HCT116 (cell line): ENCODE measurements around the gene IL17RA. TPM values are rescaled to one million over a fixed set of nuclear protein-coding genes. Genes with fewer than 3 reads are reported as not detected.

Source experiments
- ATAC-seq: fragments of 200-7000 bp; cut with Tn5 transposase; 2 replicates; pipeline ENCODE4 v1.9.1; 2020; ENCODE audit warnings: mild to moderate bottlenecking, moderate library complexity
- BruUV-seq: library from RNA; stranded (reverse); fragments of 400-500 nt; replicated peaks from 2 replicates; lab custom pipeline; 2021; lab: Mats Ljungman, UMichigan
- CTCF ChIA-PET: fragments of 300-600 bp; sonication (Branson Sonifier 250); formaldehyde crosslinking; loops from one replicate; lab custom pipeline; 2021; ENCODE audit warnings: antibody characterized with exemption; lab: Charles Lee
- POLR2A ChIA-PET: fragments of 300-600, 350-600 bp; sonication (Branson Sonifier 250); formaldehyde crosslinking; loops from one replicate; lab custom pipeline; 2021; ENCODE audit warnings: antibody characterized with exemption; lab: Charles Lee
- RAD21 ChIA-PET, 2 experiments: fragments of 300-600 bp; sonication (Branson Sonifier 250); formaldehyde crosslinking; loops; one replicate each; lab custom pipeline; 2023; ENCODE audit warnings: low total read pairs in 2 of 2; ENCODE audit not compliant: uncharacterized antibody in 2 of 2, unreplicated experiment in 2 of 2, low non-redundant PET in 1 of 2; lab: Charles Lee
- DNase-seq: peaks from one replicate; pipeline ENCODE4 v3.0.0-alpha.2; 2010; ENCODE audit warnings: low read depth, low spot score
- H2AFZ ChIP-seq: fragments of 200-600 bp; shearing (Covaris generic), sonication (generic); 2 replicates; pipeline ENCODE4 v1.6.1; 2017; ENCODE audit warnings: low read depth, mixed run types, mixed read lengths, antibody characterized with exemption, low read length; ENCODE audit not compliant: poor library complexity, severe bottlenecking
- H3K27ac ChIP-seq: 2 replicates; pipeline ENCODE4 v1.5.1; 2012; ENCODE audit warnings: low read depth, low read length
- H3K27me3 ChIP-seq: fragments of 200-600 bp; sonication (generic); 2 replicates; pipeline ENCODE4 v1.6.1; 2016; ENCODE audit warnings: mixed run types, low read length, mixed read lengths; ENCODE audit not compliant: insufficient read depth
- H3K36me3 ChIP-seq, 2 experiments: fragments of 200-500 bp in 1 of 2; fragments of 200-600 bp in 1 of 2; sonication (Bioruptor generic) in 1 of 2; sonication (generic) in 1 of 2; 2 replicates each; pipeline versions ENCODE4 v1.5.1 to v1.6.1; 2014 to 2016; ENCODE audit warnings: low read length in 2 of 2, inconsistent platforms in 1 of 2, mixed read lengths in 1 of 2, mixed run types in 1 of 2; ENCODE audit not compliant: insufficient read depth in 2 of 2, control insufficient read depth in 1 of 2
- H3K4me1 ChIP-seq, 2 experiments: fragments of 200-600 bp in 1 of 2; sonication (generic) in 1 of 2; 2 replicates each; pipeline versions ENCODE4 v1.5.1 to v1.6.1; 2012 to 2017; ENCODE audit warnings: low read length in 2 of 2, inconsistent platforms in 1 of 2, mild to moderate bottlenecking in 1 of 2, mixed read lengths in 1 of 2, mixed run types in 1 of 2, moderate library complexity in 1 of 2; ENCODE audit not compliant: insufficient read depth in 2 of 2, control insufficient read depth in 1 of 2
- H3K4me2 ChIP-seq: fragments of 200-600 bp; sonication (generic); 2 replicates; pipeline ENCODE4 v1.6.1; 2017; ENCODE audit warnings: mixed run types, low read length, mixed read lengths
- H3K4me3 ChIP-seq, 2 experiments: fragments of 200-600 bp in 1 of 2; sonication (generic) in 1 of 2; replicated peaks in 1 of 2; 2 replicates each; pipeline ENCODE4 v1.5.1; 2011 to 2016; ENCODE audit warnings: low read length in 2 of 2, control low read depth in 1 of 2, low read depth in 1 of 2, mild to moderate bottlenecking in 1 of 2, mixed read lengths in 1 of 2, mixed run types in 1 of 2
- H3K79me2 ChIP-seq: fragments of 200-600 bp; sonication (generic); 2 replicates; pipeline ENCODE4 v1.6.1; 2017; ENCODE audit warnings: mild to moderate bottlenecking, mixed run types, low read length, moderate library complexity, mixed read lengths; ENCODE audit not compliant: insufficient read depth
- H3K9ac ChIP-seq: fragments of 200-600 bp; sonication (generic); 2 replicates; pipeline ENCODE4 v1.6.1; 2016; ENCODE audit warnings: low read length, mixed read lengths
- H3K9me2 ChIP-seq: fragments of 200-600 bp; sonication (generic), shearing (Covaris generic); 2 replicates; pipeline ENCODE4 v1.6.1; 2017; ENCODE audit warnings: mixed run types, mild to moderate bottlenecking, moderate library complexity; ENCODE audit not compliant: insufficient read depth
- H3K9me3 ChIP-seq, 2 experiments: fragments of 200-500 bp in 1 of 2; fragments of 200-600 bp in 1 of 2; sonication (Bioruptor generic) in 1 of 2; sonication (generic) in 1 of 2; 2 replicates each; pipeline ENCODE4 v1.6.1; 2014 to 2017; ENCODE audit warnings: low read length in 2 of 2, mixed read lengths in 2 of 2, inconsistent platforms in 1 of 2, low read depth in 1 of 2, mild to moderate bottlenecking in 1 of 2, mixed run types in 1 of 2, moderate library complexity in 1 of 2; ENCODE audit not compliant: control insufficient read depth in 1 of 2, insufficient read depth in 1 of 2
- H4K20me1 ChIP-seq: fragments of 200-600 bp; sonication (generic), shearing (Covaris generic); 2 replicates; pipeline ENCODE4 v1.6.1; 2017; ENCODE audit warnings: mixed run types, mild to moderate bottlenecking, moderate library complexity; ENCODE audit not compliant: insufficient read depth
- CBX3 ChIP-seq: IDR thresholded peaks from 2 replicates; pipeline ENCODE4 v1.6.1; 2012; ENCODE audit warnings: low read depth
- CEBPB ChIP-seq: IDR thresholded peaks from 2 replicates; pipeline ENCODE4 v1.6.1; 2012; ENCODE audit warnings: low read depth
- EGR1 ChIP-seq: IDR thresholded peaks from 2 replicates; pipeline ENCODE4 v1.6.1; 2012; ENCODE audit warnings: low read depth
- ELF1 ChIP-seq: IDR thresholded peaks from 2 replicates; pipeline ENCODE4 v1.6.1; 2012; ENCODE audit warnings: low read depth, borderline replicate concordance
- EZH2 ChIP-seq: fragments of 200-600 bp; sonication (generic); IDR thresholded peaks from 2 replicates; pipeline ENCODE4 v1.6.1; 2017; ENCODE audit warnings: antibody characterized with exemption, mixed run types
- EZH2phosphoT487 ChIP-seq: fragments of 200-600 bp; IDR thresholded peaks from 2 replicates; pipeline ENCODE4 v1.6.1; 2018; ENCODE audit warnings: antibody characterized with exemption, borderline replicate concordance
- JUND ChIP-seq: IDR thresholded peaks from 2 replicates; pipeline ENCODE4 v1.6.1; 2012
- POLR2AphosphoS5 ChIP-seq: IDR thresholded peaks from 2 replicates; pipeline ENCODE4 v1.6.1; 2011; ENCODE audit warnings: mild to moderate bottlenecking, low read depth, low read length, moderate library complexity
- RAD21 ChIP-seq: IDR thresholded peaks from 2 replicates; pipeline ENCODE4 v1.6.1; 2012; ENCODE audit warnings: low read depth, mild to moderate bottlenecking
- SP1 ChIP-seq: IDR thresholded peaks from 2 replicates; pipeline ENCODE4 v1.6.1; 2012; ENCODE audit warnings: low read depth
- SRF ChIP-seq: IDR thresholded peaks from 2 replicates; pipeline ENCODE4 v1.6.1; 2012; ENCODE audit warnings: low read depth
- TCF7L2 ChIP-seq: IDR thresholded peaks from 2 replicates; pipeline ENCODE4 v1.7.0; 2011; ENCODE audit warnings: borderline replicate concordance, inconsistent platforms; ENCODE audit not compliant: insufficient read depth, insufficient read length; ENCODE audit errors: extremely low read depth
- YY1 ChIP-seq: IDR thresholded peaks from 2 replicates; pipeline ENCODE4 v1.6.1; 2011; ENCODE audit warnings: low read length, low read depth, moderate library complexity, mild to moderate bottlenecking; ENCODE audit not compliant: insufficient replicate concordance; ENCODE audit errors: extremely low read depth
- ZNF274 ChIP-seq: fragments of 200-500 bp; sonication (Bioruptor generic); IDR thresholded peaks from 2 replicates; pipeline ENCODE4 v1.6.1; 2014; ENCODE audit warnings: mild to moderate bottlenecking, low read depth, low read length, inconsistent platforms
- intact Hi-C: fragments of 100-400 bp; cut with micrococcal nuclease; formaldehyde crosslinking; loops from 2 replicates; pipeline ENCODE4 v1.10.0; 2022
- total RNA-seq: library from RNA; stranded (reverse); gene quantifications from one replicate; pipeline ENCODE4 v1.2.1, GENCODE V29; 2021; ENCODE audit not compliant: unreplicated experiment
- TF ChIP-seq, protein P1 (sequence below): IDR thresholded peaks from 2 replicates; pipeline ENCODE4 v1.6.1; 2011; ENCODE audit warnings: mild to moderate bottlenecking, low read length, moderate library complexity; ENCODE audit not compliant: insufficient replicate concordance; ENCODE audit errors: extremely low read depth
- TF ChIP-seq, protein P2 (sequence below): IDR thresholded peaks from 2 replicates; pipeline ENCODE4 v1.6.1; 2012
- TF ChIP-seq, protein P3 (sequence below), 3 experiments: fragments of 200-600 bp in 1 of 3; sonication (generic) in 1 of 3; IDR thresholded peaks in 2 of 3; conservative IDR thresholded peaks in 1 of 3; 2 replicates each; pipeline ENCODE4 v1.5.1; 2012 to 2017; ENCODE audit warnings: low read depth in 2 of 3, low read length in 2 of 3, antibody characterized with exemption in 1 of 3, borderline replicate concordance in 1 of 3, control low read depth in 1 of 3, mild to moderate bottlenecking in 1 of 3, mixed read lengths in 1 of 3, mixed run types in 1 of 3, moderate library complexity in 1 of 3; ENCODE audit not compliant: insufficient read depth in 1 of 3
- TF ChIP-seq, protein P4 (sequence below): IDR thresholded peaks from 2 replicates; pipeline ENCODE4 v1.6.1; 2012

IL17RA gene
- total RNA-seq, 1 experiment from 2014 or later, result 17.3 TPM

- no peak for TF ChIP-seq EZH2phosphoT487
- no peak for TF ChIP-seq CEBPB
- TF ChIP-seq, all 23 proteins: peak for 0
Observed at GRCh38 chr22:17131686-17132085, 46.9 kb downstream of the IL17RA start (continued).

DNA sequence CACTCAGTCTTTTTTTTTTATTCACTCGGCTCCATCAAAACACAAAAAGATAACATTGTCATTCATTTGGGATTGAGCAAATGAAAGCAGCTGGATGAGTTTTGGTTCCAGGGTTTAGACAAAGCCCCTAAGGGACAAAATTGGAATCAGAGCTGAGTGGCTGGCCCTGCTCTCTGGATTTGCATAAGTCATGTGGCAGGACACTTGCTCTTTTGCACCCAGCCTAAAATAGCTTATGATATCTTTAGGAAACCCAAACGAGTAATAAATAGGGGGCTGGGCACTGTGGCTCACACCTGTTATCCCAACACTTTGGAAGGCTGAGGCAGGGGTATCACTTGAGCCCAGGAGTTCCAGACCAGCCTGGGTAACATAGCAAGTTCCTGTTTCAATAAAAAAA is 47.3 kb downstream of the IL17RA start:
- H2AFZ ChIP-seq, result no peak overlapping the region
- TF ChIP-seq ELF1 (no peak), JUND (no peak), EGR1 (no peak), EZH2 (no peak), SRF (no peak), POLR2AphosphoS5 (no peak), YY1 (no peak), SP1 (no peak), CBX3 (no peak), ZNF274 (no peak), TCF7L2 (no peak), RAD21 (no peak)
- TF ChIP-seq, protein P1, sequence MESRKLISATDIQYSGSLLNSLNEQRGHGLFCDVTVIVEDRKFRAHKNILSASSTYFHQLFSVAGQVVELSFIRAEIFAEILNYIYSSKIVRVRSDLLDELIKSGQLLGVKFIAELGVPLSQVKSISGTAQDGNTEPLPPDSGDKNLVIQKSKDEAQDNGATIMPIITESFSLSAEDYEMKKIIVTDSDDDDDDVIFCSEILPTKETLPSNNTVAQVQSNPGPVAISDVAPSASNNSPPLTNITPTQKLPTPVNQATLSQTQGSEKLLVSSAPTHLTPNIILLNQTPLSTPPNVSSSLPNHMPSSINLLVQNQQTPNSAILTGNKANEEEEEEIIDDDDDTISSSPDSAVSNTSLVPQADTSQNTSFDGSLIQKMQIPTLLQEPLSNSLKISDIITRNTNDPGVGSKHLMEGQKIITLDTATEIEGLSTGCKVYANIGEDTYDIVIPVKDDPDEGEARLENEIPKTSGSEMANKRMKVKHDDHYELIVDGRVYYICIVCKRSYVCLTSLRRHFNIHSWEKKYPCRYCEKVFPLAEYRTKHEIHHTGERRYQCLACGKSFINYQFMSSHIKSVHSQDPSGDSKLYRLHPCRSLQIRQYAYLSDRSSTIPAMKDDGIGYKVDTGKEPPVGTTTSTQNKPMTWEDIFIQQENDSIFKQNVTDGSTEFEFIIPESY, result no peak
- TF ChIP-seq, protein P2, sequence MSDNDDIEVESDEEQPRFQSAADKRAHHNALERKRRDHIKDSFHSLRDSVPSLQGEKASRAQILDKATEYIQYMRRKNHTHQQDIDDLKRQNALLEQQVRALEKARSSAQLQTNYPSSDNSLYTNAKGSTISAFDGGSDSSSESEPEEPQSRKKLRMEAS, result no peak
- TF ChIP-seq, protein P3, sequence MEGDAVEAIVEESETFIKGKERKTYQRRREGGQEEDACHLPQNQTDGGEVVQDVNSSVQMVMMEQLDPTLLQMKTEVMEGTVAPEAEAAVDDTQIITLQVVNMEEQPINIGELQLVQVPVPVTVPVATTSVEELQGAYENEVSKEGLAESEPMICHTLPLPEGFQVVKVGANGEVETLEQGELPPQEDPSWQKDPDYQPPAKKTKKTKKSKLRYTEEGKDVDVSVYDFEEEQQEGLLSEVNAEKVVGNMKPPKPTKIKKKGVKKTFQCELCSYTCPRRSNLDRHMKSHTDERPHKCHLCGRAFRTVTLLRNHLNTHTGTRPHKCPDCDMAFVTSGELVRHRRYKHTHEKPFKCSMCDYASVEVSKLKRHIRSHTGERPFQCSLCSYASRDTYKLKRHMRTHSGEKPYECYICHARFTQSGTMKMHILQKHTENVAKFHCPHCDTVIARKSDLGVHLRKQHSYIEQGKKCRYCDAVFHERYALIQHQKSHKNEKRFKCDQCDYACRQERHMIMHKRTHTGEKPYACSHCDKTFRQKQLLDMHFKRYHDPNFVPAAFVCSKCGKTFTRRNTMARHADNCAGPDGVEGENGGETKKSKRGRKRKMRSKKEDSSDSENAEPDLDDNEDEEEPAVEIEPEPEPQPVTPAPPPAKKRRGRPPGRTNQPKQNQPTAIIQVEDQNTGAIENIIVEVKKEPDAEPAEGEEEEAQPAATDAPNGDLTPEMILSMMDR (IDR thresholded peaks at IDR 0.05 in 2 of 3, conservative IDR thresholded peaks at IDR 0.05 in 1 of 3; ENCODE audit: borderline replicate concordance in 1 of 3, insufficient read depth in 1 of 3, low read depth in 2 of 3, low read length in 2 of 3), result no peak
- TF ChIP-seq, protein P4, sequence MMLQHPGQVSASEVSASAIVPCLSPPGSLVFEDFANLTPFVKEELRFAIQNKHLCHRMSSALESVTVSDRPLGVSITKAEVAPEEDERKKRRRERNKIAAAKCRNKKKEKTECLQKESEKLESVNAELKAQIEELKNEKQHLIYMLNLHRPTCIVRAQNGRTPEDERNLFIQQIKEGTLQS, result no peak
- 0 out of 4 replicates have a peak, but pooled peaks cover 0 to 3% of the 10 kb centered on the region in 2 experiments for H3K4me1 ChIP-seq
- no peak overlapping the region for H3K9ac ChIP-seq
- H3K27me3 ChIP-seq, result no peaks in the 10 kb centered on the region
- POLR2A ChIA-PET, result no interaction called here
- no peaks in the 10 kb centered on the region for H4K20me1 ChIP-seq
- no peak overlapping the region for H3K4me2 ChIP-seq
- H3K4me3 ChIP-seq, result no peak overlapping the region
- RAD21 ChIA-PET, result no interaction called here
- no peaks in the 10 kb centered on the region for H3K9me3 ChIP-seq
- no TSS peak for BruUV-seq
- no peaks in the 10 kb centered on the region for H3K79me2 ChIP-seq
- CTCF ChIA-PET, result interaction anchor here (1.1 kb wide), 1 partner anchor 39 kb away, joined by 5 read pairs; no protein-coding TSS in a partner anchor
- H3K36me3 ChIP-seq, result no peaks in the 10 kb centered on the region
- ATAC-seq (no peak), DNase-seq (no peak)
- H3K27ac ChIP-seq, result no peak overlapping the region
- intact Hi-C loops, result no loop called here
- no peaks in the 10 kb centered on the region for H3K9me2 ChIP-seq
